ENCODE data around the gene MAP3K20. TPM values are rescaled to one million over a fixed set of nuclear protein-coding genes. Genes with fewer than 3 reads are reported as not detected.
"Not testable (repeated sequence)": the region's sequence is repeated elsewhere in the genome, so short reads cannot be mapped to it uniquely, and the experiment has no call there.

Gene MAP3K20
- total RNA-seq, 4 donors from 2014 or later, result 33.0 to 56.1 (median 44.4) TPM

- TF ChIP-seq CTCF (IDR thresholded peaks at IDR 0.05), result no peak
- DNase-seq (ENCODE audit: low spot score) (no peak), ATAC-seq (ENCODE audit: low FRiP score) (no peak)
These were observed 122.7 kb downstream of the MAP3K20 start for GRCh38 chr2:173198327-173198726.

GRCh38 chr2:173199294-173199693 is 123.6 kb downstream of the MAP3K20 start:
- DNase-seq (ENCODE audit: low spot score) (no peak), ATAC-seq (ENCODE audit: low FRiP score) (no peak)
- no peak for TF ChIP-seq CTCF (IDR thresholded peaks at IDR 0.05)

GRCh38 chr2:173202570-173202969 is 126.9 kb downstream of the MAP3K20 start:
- no peak for DNase-seq (ENCODE audit: low spot score)
- no peak for ATAC-seq (ENCODE audit: low FRiP score)
- no peak for TF ChIP-seq CTCF (IDR thresholded peaks at IDR 0.05)

GRCh38 chr2:173204316-173204715 is 128.7 kb downstream of the MAP3K20 start:
- TF ChIP-seq CTCF (IDR thresholded peaks at IDR 0.05), result no peak
- ATAC-seq (ENCODE audit: low FRiP score), result no peak
- DNase-seq (ENCODE audit: low spot score), result no peak

GRCh38 chr2:173205375-173205774 is 129.7 kb downstream of the MAP3K20 start:
- ATAC-seq (ENCODE audit: low FRiP score) (peak; percentile 92), DNase-seq (ENCODE audit: low spot score) (no peak)
- TF ChIP-seq CTCF (IDR thresholded peaks at IDR 0.05), result no peak

GRCh38 chr2:173207124-173207523 is 131.5 kb downstream of the MAP3K20 start:
- ATAC-seq (ENCODE audit: low FRiP score); DNase-seq (ENCODE audit: low spot score): not testable (repeated sequence)

GRCh38 chr2:173210270-173211196 is 134.9 kb downstream of the MAP3K20 start:
- ATAC-seq (ENCODE audit: low FRiP score) (peak; percentile 96), DNase-seq (ENCODE audit: low spot score) (no peak)
- TF ChIP-seq CTCF (IDR thresholded peaks at IDR 0.05), result peak in 1 of 3 donors; percentile 67
